HG02981 (cell line): ENCODE results near the gene MLLT11.
A peak's percentile ranks its signal among the peaks of the same experiment; 100 is the strongest.

Experiments used
- ATAC-seq: cut with Tn5 transposase; IDR thresholded peaks from one replicate; pipeline ENCODE4 v1.9.1; 2021; ENCODE audit warnings: mild to moderate bottlenecking, moderate library complexity; ENCODE audit not compliant: unreplicated experiment

The MLLT11 gene

GRCh38 chr1:151060007-151060656 lies at the start of gene MLLT11:
TSS of gene MLLT11 (plus strand) at chr1:151060397. CDS start at chr1:151067225, 6,828 bp downstream.
- ATAC-seq: no peak

- ATAC-seq: no peak
These were observed 48.9 kb upstream of the MLLT11 start for GRCh38 chr1:151011154-151011850.

- no peak for ATAC-seq
These were observed 47.3 kb upstream of the MLLT11 start for GRCh38 chr1:151012684-151013471.

- ATAC-seq: no peak
These were observed 46.7 kb upstream of the MLLT11 start for GRCh38 chr1:151013518-151013917.

- ATAC-seq: no peak
These were observed 35.6 kb upstream of the MLLT11 start for GRCh38 chr1:151024540-151025146.

GRCh38 chr1:151026460-151026859 lies 33.7 kb upstream of the MLLT11 start:
- ATAC-seq: no peak

- no peak for ATAC-seq
These were observed 28.0 kb upstream of the MLLT11 start for GRCh38 chr1:151032164-151032563.

GRCh38 chr1:151035167-151035566 lies 25.0 kb upstream of the MLLT11 start:
- ATAC-seq: no peak

GRCh38 chr1:151036356-151036755 lies 23.8 kb upstream of the MLLT11 start, which contains the start of gene BNIPL:
TSS of gene BNIPL (plus strand) at chr1:151036586. CDS start at chr1:151036726, 140 bp downstream.
- no peak for ATAC-seq

- no peak for ATAC-seq
These were observed 23.2 kb upstream of the MLLT11 start for GRCh38 chr1:151037032-151037431.

- no peak for ATAC-seq
These were observed 20.7 kb upstream of the MLLT11 start for GRCh38 chr1:151039521-151039920.

- ATAC-seq: no peak
These were observed 17.0 kb upstream of the MLLT11 start for GRCh38 chr1:151043163-151043562.

- peak; percentile 47 for ATAC-seq
These were observed 12.6 kb upstream of the MLLT11 start, which contains the start of gene C1orf56 for GRCh38 chr1:151047591-151047924. TSS of gene C1orf56 (plus strand) at chr1:151047751. CDS start at chr1:151047848, 97 bp downstream.

GRCh38 chr1:151047925-151048644 lies 12.1 kb upstream of the MLLT11 start:
- ATAC-seq: peak; percentile 57

- ATAC-seq: no peak
These were observed 11.6 kb upstream of the MLLT11 start for GRCh38 chr1:151048645-151049032.

GRCh38 chr1:151049458-151049857 lies 10.7 kb upstream of the MLLT11 start:
- no peak for ATAC-seq

GRCh38 chr1:151050051-151050688 lies 10.0 kb upstream of the MLLT11 start:
- no peak for ATAC-seq

- ATAC-seq: no peak
These were observed 8.7 kb upstream of the MLLT11 start for GRCh38 chr1:151051356-151052009.

GRCh38 chr1:151054971-151055547 lies 5.1 kb upstream of the MLLT11 start:
- ATAC-seq: no peak
